NCI-H226 (cell line): Measurements from ENCODE around the gene MAG.

Source experiments
- DNase-seq: peaks from one replicate; pipeline ENCODE4 v3.0.0-alpha.2; 2015

MAG gene

DNA sequence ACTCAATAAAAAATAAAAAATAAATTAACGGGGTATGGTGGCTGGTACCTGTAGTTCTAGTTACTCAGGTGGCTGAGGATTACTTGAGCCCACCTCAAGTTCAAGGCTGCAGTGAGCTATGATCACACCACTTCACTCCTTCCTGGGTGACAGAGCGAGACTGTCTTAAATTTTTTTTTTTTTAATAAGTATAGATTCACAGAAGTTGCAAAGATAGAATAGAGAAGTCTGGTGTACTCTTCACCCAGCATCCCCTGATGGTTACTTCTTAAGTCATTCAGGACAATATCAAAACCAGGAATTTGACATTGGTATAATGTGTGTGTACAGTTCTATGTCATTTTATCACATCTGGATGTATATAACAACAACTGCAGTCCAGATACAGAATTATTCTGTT, 29.3 kb downstream of the MAG start:
- no peak for DNase-seq

DNA sequence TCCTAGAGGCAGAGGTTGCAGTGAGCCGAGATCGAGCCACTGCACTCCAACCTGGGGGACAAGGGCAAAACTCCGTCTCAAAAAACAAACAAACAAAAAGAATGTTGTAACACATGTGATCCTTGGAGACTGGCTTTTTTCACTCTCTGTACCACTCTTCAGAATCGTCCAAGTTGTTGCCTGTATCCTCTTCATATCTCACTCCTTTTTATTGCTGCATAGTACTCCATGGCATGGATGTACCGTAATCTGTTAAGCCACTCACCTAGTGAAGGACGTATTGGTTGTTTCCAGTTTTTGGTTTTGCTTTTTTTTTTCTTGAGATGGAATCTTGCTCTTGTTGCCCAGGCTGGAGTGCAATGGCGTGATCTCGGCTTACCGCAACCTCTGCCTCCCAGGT, 30.1 kb downstream of the MAG start:
- no peak for DNase-seq

DNA sequence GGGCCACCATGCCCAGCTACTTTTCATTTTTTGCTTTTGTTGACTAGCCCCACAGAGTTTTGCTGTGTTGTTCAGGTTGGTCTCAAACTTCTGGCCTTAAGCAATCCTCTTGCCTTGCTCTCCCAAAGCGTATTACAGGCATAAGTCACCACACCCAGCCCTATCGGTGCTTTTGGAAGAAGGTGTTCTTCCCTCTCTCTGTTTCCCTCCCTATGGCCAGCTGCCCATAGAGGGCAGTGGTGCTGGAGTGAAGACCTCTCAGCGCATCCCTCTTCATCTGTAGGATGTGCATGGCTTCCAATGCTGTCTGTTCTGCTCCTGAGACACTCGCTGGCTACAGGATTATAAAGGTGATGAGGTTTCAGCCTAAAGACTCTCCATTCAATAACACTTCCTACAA, 35.7 kb downstream of the MAG start:
- DNase-seq, result no peak

DNA sequence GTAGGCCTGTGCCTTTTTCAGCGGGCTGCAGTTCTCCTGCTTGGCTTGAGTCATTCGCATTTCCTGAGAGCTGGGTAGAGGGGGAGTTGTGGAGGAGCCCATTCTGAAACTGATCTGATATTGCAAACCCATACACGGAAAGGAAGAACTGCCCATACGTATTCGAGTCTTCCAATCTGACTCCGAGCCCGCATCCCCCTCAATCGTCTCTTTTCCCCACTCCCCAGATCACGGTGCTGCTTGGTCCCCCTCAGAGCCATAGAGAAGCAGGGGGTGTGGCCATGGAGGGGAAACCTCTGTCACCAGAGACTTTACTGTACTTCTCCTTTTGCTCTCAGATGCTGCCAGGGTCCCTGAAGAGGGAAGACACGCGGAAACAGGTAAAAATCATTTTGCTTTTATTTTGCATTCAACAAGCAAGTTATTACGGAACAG, 36.9 kb downstream of the MAG start, which contains the start of gene CD22:
TSS of gene CD22 (plus strand) at position 337 of the 435 bp plus-strand sequence. CDS start 2,854 bp downstream, outside the sequence.
- DNase-seq, result no peak

DNA sequence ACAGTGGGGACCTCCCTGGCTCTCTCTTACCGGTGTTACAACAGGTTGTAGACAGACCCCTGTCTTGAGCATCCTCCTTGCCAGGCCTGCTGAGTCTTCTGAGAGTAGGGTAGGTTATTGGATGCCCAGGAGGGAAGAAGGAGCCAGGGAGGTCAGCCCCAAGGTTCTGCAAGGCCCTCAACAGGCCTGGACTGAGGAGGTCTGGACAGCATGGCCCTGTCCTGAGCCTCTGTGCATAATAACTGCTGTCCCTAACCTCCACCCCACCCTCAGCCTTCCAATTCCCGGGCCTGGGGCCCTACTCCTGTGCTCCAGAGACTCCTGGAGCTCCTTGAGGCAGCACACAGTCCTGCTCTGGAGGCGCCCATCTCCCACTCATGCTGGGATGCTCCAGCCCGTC, 37.4 kb downstream of the MAG start:
- DNase-seq, result no peak

DNA sequence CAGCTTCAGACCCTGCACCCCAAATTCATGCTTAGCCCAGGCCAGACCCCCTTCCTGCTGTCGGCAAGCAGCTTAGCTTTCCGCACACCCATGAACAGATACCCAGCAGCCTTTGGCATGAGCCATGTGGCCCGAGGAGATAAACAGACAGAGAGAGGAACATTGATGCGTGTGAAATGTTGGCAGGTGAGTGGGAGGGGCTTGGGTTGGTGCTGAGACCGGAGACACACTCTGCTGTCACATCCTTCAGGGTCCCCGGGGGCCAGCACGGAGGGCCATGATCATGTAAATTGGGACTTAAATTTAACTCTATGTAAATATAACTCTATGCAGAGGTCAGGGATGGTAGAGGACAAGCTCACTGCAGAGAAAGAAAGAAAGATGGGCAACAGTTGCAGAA, 38.5 kb downstream of the MAG start:
- no peak for DNase-seq

DNA sequence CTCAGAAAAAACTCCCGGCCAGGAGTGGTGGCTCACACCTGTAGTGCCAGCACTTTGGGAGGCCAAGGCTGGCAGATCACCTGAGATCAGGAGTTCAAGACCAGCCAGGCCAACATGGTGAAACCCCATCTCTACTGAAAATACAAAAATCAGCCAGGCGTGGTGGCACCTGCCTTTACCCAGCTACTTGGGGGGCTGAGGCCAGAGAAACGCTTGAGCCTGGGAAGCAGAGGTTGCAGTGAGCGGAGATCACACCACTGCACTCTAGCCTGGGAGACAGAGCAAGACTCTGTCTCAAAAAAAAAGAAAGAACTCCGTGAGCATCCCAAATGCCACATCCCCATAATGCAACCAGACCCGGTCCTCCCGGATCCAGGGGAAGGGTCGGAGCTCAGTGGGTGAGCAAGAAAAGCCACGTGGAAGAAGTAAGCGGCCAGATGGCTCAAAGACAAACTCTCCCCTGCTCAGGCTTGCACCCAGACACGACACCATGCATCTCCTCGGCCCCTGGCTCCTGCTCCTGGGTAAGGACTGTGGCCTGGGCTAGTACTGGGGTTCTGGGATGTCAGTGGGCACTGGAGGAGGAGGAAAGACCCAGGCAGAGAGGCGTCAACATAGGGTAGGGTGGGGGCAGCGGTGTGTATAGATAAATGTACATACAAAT, 39.7 kb downstream of the MAG start:
- DNase-seq, result no peak

DNA sequence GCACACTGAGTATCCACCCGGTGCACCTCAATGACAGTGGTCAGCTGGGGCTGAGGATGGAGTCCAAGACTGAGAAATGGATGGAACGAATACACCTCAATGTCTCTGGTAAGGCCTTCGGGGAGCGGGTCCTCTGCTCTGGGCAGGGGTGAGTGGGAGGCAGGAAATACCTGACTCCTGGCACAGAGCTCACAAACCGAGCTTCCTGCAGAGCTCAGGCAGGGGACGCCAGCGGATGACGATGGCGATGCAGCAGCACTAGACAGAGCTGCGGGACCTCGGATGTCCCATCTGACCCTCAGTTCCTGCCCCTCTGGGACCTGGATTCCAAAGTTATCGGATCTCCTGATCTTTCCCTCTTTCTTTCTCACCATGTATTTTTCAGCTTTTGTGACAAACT, 40.9 kb downstream of the MAG start:
- DNase-seq, result no peak

DNA sequence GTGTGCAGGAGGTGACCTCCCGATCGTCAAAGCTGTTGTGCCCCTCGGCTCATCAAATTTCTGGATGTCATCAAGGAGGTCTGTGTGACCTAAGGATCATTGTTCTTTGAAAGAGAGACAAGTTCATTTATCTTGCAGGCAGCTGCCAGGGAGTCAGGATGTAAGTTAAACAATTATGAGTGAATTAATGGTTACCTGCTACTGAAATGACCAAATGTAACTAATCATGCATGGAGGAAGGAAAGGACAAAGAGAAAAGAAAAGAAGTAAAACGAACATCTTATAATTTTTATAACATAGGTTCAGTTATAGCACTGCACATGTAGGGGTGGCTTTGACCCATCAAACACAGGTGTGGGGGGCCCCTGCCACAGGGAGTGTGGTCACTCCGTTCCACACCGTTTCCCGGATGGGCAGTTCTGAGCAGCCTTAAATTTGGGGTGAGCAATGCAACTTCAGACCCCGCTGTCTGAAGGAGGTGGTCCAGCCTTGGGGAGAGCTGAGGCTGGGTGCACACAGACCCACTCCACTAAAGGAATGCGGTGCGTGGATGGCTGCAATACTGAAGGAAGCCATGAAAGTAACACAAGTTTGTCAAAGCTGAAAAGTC, 42.3 kb downstream of the MAG start:
- no peak for DNase-seq

DNA sequence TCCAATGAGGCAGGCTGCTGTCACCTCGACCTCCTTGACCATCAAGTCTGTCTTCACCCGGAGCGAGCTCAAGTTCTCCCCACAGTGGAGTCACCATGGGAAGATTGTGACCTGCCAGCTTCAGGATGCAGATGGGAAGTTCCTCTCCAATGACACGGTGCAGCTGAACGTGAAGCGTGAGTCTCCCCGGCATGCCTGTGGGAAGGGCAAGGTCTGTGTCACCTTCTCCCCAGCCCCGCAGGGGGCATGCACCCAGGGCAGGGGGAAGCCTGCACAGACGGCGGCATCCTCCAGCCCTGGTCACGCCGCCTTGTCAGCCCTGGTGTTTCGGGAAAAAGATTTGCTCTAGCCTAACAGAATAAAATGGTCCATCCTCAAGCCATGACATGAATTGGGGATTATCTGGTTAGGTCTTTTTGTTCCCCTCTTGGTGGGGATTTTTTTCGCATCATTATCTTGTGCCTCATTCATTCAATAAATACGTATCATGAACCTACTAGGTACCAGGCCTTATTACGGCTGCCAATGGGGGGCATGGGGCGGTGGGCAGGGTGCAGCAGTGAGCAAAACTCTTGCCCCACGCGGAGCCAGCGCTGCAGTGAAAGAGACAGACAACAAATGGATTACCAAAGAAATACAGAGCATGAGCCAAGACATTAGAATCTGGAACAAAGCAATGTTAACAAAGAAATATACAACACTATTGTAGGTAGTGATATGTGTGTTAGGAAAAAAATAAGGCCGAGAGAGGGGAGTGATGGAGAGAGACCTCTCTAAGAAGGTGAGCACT, 44.4 kb downstream of the MAG start:
- DNase-seq, result no peak

DNA sequence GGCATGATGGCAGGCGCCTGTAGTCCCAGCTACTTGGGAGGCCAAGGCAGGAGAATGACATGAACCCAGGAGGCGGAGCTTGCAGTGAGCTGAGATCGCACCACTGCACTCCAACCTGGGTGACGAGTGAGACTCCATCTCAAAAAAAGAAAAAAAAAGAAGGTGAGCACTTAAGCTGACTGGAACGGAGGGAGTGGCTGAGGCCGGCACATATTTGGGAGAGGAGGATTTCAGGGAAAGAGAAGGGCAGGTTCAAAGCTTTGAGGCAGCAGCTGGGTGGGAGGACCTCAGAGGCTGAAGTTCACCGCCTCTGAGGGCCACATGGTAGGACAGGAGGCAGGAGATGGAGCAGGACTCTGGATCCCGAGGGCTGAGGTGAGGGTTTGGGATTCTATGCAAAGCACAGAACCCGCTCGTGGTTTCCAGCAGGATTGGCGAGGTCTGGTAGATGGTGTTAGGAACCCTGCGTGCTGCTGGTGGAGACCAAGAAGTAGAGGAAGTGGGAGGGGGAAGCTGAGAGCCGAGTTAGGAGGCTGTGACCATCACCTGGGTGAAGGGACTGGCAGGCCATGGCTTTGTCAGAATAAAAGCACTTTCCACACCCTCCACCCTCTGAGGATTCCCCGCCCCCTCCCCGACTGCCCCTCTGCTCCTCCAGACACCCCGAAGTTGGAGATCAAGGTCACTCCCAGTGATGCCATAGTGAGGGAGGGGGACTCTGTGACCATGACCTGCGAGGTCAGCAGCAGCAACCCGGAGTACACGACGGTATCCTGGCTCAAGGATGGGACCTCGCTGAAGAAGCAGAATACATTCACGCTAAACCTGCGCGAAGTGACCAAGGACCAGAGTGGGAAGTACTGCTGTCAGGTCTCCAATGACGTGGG, 45.4 kb downstream of the MAG start:
- no peak for DNase-seq

DNA sequence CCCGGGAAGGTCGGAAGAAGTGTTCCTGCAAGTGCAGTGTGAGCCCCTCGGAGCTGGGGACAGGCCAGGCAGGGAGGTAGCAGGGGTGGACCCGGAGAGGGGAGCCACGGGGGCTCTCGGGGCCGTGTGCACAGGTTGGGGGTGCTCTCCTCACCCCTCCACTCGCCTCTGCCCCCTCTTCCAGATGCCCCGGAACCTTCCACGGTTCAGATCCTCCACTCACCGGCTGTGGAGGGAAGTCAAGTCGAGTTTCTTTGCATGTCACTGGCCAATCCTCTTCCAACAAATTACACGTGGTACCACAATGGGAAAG, 46.0 kb downstream of the MAG start:
- DNase-seq, result no peak

DNA sequence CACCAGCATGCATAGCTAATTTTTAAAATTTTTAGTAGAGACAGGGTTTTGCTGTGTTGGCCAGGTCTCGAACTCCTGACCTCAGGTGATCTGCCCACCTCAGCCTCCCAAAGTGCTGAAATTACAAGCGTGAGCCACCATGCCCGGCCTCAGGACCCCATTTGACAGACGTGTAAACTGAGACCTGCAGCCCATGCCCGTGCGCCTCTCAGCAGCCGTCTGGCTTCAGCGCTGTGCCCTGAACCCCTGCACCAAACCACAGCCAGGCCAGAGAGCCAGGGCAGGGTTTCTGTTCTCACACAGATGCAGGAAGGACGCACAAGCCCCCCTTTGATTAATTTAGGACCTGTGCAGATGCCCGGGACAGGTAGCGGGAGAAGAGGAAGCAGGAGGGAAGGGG, 48.5 kb downstream of the MAG start:
- DNase-seq, result no peak

DNA sequence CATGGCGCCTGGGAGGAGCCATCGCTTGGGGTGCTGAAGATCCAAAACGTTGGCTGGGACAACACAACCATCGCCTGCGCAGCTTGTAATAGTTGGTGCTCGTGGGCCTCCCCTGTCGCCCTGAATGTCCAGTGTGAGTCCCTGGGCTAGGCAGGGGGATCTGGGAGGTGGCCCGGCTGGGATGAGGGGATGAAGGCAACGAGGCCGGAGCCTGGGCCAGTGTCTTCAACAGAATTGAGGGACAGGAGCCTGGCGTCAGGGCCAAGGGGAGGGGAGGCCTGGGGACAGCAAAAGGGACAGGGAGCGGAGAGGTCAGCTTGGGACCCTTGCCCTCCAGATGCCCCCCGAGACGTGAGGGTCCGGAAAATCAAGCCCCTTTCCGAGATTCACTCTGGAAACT, 49.0 kb downstream of the MAG start:
- DNase-seq, result no peak

DNA sequence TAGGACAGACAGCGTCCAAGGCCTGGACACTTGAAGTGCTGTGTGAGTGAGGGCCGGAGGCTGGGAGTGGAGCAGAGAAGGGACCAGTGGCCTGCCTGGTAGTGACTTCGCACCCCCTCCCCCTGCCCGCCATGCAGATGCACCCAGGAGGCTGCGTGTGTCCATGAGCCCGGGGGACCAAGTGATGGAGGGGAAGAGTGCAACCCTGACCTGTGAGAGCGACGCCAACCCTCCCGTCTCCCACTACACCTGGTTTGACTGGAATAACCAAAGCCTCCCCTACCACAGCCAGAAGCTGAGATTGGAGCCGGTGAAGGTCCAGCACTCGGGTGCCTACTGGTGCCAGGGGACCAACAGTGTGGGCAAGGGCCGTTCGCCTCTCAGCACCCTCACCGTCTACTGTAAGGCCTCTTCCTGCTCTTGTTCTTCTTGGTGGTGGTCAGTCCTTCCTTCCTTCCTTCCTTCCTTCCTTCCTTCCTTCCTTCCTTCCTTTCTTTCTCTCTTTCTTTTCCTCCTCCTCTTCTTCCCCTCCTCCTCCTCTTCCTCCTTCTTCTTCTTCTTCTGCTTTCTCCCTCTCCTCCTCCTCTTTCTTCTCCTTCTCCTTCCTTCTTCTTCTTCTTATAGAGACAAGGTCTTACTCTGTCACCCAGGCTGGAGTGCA, 49.7 kb downstream of the MAG start:
- no peak for DNase-seq

DNA sequence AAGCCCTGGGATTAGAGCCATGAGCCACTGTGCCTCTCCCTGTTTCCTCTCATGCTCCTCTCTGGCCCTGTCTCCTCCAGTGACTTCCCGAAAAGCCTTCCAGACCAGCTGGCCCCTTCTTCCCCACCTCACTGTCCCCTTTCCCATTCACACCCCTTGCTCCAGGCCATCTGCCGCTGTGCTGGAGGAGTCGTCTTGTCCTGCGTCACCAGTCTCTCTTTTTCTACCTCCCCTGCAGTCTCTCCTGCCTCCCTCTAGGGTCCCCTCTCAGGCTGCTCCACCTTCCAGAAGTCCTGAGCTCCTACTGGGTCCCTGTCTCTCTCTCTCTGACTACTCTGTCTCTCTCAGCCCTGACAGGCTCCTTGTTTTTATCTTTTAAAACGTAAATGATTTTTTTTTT, 50.5 kb downstream of the MAG start:
- DNase-seq, result no peak

DNA sequence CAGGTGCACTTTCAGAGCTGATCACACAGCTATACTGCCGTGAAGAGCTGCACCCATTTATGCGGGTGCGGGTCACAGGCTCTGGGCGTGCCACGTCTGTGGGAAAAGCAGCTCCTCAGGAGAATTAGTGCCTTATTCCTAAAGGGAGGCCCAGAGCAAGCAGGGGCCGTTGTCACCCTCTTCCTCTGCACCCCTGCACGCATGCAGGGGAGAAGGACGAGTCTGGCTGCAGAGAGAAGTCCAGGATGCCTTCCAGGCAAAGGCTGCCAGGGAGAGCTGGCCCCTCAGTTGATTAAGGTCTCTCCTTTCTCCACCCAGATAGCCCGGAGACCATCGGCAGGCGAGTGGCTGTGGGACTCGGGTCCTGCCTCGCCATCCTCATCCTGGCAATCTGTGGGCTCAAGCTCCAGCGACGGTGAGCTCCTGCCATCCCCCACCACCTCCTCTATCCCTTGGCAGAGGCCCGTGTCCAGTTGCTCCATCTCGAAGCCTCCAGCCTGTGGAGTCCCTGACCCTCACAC, 52.6 kb downstream of the MAG start:
- no peak for DNase-seq

DNA sequence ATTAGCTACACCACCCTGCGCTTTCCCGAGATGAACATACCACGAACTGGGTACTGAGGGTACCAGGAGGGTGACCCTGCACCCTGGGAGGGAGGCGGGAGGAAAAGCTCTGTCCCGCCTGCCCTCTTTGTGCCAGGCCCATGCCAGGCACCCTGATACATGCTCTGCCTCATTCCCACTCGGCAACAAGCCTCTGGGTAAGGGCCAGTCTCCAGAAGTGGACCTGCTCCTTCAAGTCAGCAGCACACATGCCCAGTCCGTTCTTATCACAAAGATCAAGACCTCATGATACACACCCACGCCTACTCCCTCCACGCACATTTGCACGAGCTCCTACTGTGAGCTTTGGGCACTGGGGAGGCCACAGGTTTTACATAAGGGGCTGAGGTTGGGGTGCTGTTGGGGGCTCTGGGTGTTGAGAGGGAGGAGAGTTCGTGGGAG, 53.7 kb downstream of the MAG start:
- DNase-seq, result no peak

DNA sequence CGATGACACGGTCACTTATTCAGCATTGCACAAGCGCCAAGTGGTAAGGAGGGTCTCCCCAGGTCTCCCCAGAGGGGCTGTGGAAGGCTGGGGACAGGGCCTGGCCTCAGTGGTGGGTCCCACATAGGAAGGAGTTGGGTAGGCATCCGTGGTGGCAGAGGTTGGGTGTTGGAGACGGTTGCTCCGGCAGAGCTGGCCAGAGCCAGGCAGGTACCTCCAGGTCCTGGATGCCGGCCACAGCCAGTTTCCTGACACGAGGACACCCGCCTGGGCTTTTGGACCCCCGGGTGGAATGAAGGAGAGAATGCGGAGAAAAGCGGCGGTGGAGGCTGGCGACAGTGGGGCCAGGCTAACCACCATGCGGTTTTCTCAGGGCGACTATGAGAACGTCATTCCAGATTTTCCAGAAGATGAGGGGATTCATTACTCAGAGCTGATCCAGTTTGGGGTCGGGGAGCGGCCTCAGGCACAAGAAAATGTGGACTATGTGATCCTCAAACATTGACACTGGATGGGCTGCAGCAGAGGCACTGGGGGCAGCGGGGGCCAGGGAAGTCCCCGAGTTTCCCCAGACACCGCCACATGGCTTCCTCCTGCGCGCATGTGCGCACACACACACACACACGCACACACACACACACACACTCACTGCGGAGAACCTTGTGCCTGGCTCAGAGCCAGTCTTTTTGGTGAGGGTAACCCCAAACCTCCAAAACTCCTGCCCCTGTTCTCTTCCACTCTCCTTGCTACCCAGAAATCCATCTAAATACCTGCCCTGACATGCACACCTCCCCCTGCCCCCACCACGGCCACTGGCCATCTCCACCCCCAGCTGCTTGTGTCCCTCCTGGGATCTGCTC, 54.5 kb downstream of the MAG start:
- DNase-seq, result no peak

DNA sequence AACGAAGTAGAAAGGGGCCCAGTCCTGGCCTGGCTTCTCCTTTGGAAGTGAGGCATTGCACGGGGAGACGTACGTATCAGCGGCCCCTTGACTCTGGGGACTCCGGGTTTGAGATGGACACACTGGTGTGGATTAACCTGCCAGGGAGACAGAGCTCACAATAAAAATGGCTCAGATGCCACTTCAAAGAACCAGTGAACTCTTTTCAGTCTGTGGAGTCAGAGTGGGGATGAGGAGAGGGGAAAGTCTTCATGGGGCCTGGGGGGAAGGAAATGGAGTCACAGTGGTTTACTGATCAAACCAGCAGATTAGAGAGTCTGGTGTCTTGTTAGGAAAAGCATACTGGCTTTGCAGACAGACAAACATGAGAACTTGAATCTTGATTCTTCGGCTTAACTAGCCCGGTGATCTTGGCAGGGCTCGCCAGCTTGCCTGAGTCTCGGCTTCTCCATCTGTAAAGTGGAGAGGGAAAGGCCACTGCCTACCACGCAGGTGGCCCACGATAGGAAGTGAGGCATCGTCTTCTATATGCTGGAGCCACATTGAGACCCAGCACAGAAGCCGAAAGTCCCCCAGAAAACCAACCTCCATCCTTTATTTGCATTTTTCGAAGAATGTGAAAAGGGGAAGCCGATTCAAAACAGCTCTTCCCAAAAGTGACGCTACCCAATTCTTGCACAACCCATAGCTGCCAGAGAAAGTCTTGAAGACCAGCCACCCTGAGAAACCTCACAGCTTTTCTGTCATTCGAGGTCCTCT, 55.4 kb downstream of the MAG start, which contains the start of gene FFAR1:
TSS of gene FFAR1 (plus strand) at position 732 of the 759 bp plus-strand sequence. CDS start 3,650 bp downstream, outside the sequence.
- DNase-seq, result no peak

DNA sequence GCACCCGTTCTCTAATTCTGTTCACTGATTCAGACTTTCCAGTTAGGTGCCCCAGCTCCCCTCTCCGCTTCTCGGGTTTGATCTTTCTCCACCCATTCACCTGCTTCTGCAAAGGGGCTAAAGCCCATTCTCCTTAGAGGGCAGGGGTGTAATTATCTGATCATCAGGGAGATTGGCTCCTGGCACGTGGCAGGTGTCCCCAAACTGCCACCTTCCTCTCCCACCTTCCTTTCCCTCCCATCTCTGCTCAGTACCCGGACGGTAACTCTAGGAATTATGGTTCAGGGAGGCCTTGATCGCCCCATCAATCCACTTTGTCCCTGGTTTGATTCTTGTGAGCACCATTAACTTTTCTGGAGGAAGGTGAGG, 56.0 kb downstream of the MAG start:
- DNase-seq, result no peak
